Common myeloid progenitor, CD34-positive (primary cell): ENCODE measurements around the gene NTM.
"Not testable (repeated sequence)": the region's sequence is repeated elsewhere in the genome, so short reads cannot be mapped to it uniquely, and the experiment has no call there.

Experiments
- CTCF ChIA-PET: fragments of 350-600 bp; sonication (Branson Sonifier 250); formaldehyde crosslinking; loops from one replicate; lab custom pipeline; 2021; ENCODE audit warnings: antibody characterized with exemption; lab: Charles Lee
- POLR2A ChIA-PET: fragments of 350-600 bp; sonication (Branson Sonifier 250); formaldehyde crosslinking; loops from one replicate; lab custom pipeline; 2021; ENCODE audit warnings: antibody characterized with exemption; lab: Charles Lee
- DNase-seq, 3 donors: peaks; one replicate each; pipeline versions ENCODE4 v3.0.0 to v3.0.0-alpha.2; 2013
- H3K27ac ChIP-seq, 2 experiments: 1 replicate in 1 of 2; 2 replicates in 1 of 2; pipeline ENCODE4 v1.7.0; 2013; ENCODE audit warnings: inconsistent platforms in 2 of 2, low read length in 2 of 2, mild to moderate bottlenecking in 2 of 2, low read depth in 1 of 2, moderate library complexity in 1 of 2; ENCODE audit not compliant: severe bottlenecking in 2 of 2, insufficient read depth in 1 of 2, poor library complexity in 1 of 2
- H3K27me3 ChIP-seq, 5 experiments: replicated peaks in 2 of 5; 1 replicate in 3 of 5; 2 replicates in 2 of 5; pipeline versions ENCODE4 v1.6.1 to v1.7.0; 2013; ENCODE audit warnings: low read length in 4 of 5, mild to moderate bottlenecking in 2 of 5, moderate library complexity in 2 of 5, inconsistent platforms in 1 of 5; ENCODE audit not compliant: insufficient read depth in 5 of 5, control insufficient read depth in 4 of 5
- H3K36me3 ChIP-seq, 4 experiments: 1 replicate in 2 of 4; 2 replicates in 2 of 4; pipeline versions ENCODE4 v1.6.1 to v1.7.0; 2013; ENCODE audit warnings: low read length in 3 of 4, control low read depth in 1 of 4, mild to moderate bottlenecking in 1 of 4; ENCODE audit not compliant: control insufficient read depth in 4 of 4, insufficient read depth in 4 of 4
- H3K4me1 ChIP-seq, 4 experiments: 1 replicate in 3 of 4; 2 replicates in 1 of 4; pipeline versions ENCODE4 v1.6.1 to v1.7.1; 2013; ENCODE audit warnings: low read length in 3 of 4, mild to moderate bottlenecking in 3 of 4, control low read depth in 1 of 4, inconsistent platforms in 1 of 4, moderate library complexity in 1 of 4; ENCODE audit not compliant: control insufficient read depth in 4 of 4, insufficient read depth in 4 of 4; ENCODE audit errors: control extremely low read depth in 1 of 4
- H3K4me3 ChIP-seq, 7 experiments: 1 replicate in 4 of 7; 2 replicates in 3 of 7; pipeline versions ENCODE4 v1.5.1 to v1.7.0; 2013; ENCODE audit warnings: mild to moderate bottlenecking in 7 of 7, low read length in 6 of 7, moderate library complexity in 6 of 7, inconsistent platforms in 2 of 7, low read depth in 2 of 7, control low read depth in 1 of 7; ENCODE audit not compliant: insufficient read depth in 4 of 7, control insufficient read depth in 1 of 7; ENCODE audit errors: extremely low read depth in 1 of 7
- H3K9me3 ChIP-seq, 5 experiments: 1 replicate in 4 of 5; 2 replicates in 1 of 5; pipeline versions ENCODE4 v1.6.1 to v1.7.1; 2013; ENCODE audit warnings: low read length in 4 of 5, mild to moderate bottlenecking in 2 of 5, inconsistent platforms in 1 of 5, low read depth in 1 of 5, moderate library complexity in 1 of 5; ENCODE audit not compliant: control insufficient read depth in 4 of 5, insufficient read depth in 2 of 5; ENCODE audit errors: control extremely low read depth in 1 of 5
- WGBS: methylation state at CpG from one replicate; pipeline ENCODE4 v1.1.5; 2013; ENCODE audit not compliant: insufficient coverage; 5-methylcytosine and 5-hydroxymethylcytosine counted together

Gene NTM

GRCh38 chr11:132311703-132312102 is 941.3 kb downstream of the NTM start:
- CTCF ChIA-PET = interaction anchor here (1.6 kb wide), 1 partner anchor 11 kb away, joined by 5 read pairs; no protein-coding TSS in a partner anchor
- no peaks in the 10 kb centered on the region for H3K4me1 ChIP-seq
- peaks cover 0 to 2% (median 0%) of the 10 kb centered on the region in 5 experiments for H3K27me3 ChIP-seq
- H3K9me3 ChIP-seq = no peaks in the 10 kb centered on the region
- DNase-seq = no peak
- H3K36me3 ChIP-seq = no peaks in the 10 kb centered on the region
- H3K27ac ChIP-seq = no peak overlapping the region
- 100% methylated on average over 1 of the region's 2 CpGs for WGBS
- H3K4me3 ChIP-seq = no peak overlapping the region
- POLR2A ChIA-PET = no interaction called here

DNA sequence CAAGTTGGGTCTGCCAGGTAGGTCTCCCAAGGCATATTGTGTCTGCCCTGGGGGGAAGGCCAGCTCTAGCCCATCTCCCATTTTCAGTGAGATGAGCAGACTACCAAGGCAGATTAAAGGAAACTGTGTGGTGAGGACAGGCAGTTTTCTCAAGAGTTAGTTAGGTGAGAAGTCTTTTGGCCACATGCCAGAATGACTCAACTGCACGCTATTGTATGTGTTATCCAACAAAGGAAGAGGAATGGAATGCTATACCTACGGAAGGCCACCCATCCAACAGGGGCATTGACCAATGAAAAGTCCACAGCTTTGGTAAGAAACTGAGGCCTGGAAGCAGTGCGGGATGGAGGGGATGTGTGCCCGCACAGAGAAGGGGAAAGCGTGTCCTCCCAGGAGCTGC is 941.7 kb downstream of the NTM start:
- Histone ChIP-seq H3K27ac (no peak overlapping the region), H3K36me3 (no peaks in the 10 kb centered on the region), H3K4me3 (no peak overlapping the region), H3K4me1 (no peaks in the 10 kb centered on the region), H3K9me3 (no peaks in the 10 kb centered on the region), H3K27me3 (no peaks in the 10 kb centered on the region)
- ChIA-PET CTCF (interaction anchor here (1.0 to 1.6 kb wide), 2 partner anchors 9 to 11 kb away, joined by 5 read pairs; no protein-coding TSS in a partner anchor), POLR2A (no interaction called here)
- 97% methylated on average over 5 of the region's 5 CpGs for WGBS
- no peak for DNase-seq

- H3K27ac ChIP-seq = no peak overlapping the region
- no peaks in the 10 kb centered on the region for H3K9me3 ChIP-seq
- no peaks in the 10 kb centered on the region for H3K36me3 ChIP-seq
- no peak overlapping the region for H3K4me3 ChIP-seq
- POLR2A ChIA-PET = no interaction called here
- WGBS = 23% methylated on average over 7 of the region's 8 CpGs
- DNase-seq = peak in 2 of 3 donors; percentile 3 to 7
- H3K27me3 ChIP-seq = no peaks in the 10 kb centered on the region
- H3K4me1 ChIP-seq = no peaks in the 10 kb centered on the region
- CTCF ChIA-PET = interaction anchor here (1.0 to 1.6 kb wide), 2 partner anchors 10 to 12 kb away, joined by 5 read pairs; no protein-coding TSS in a partner anchor
Observed at GRCh38 chr11:132312701-132313111, 942.3 kb downstream of the NTM start.

DNA sequence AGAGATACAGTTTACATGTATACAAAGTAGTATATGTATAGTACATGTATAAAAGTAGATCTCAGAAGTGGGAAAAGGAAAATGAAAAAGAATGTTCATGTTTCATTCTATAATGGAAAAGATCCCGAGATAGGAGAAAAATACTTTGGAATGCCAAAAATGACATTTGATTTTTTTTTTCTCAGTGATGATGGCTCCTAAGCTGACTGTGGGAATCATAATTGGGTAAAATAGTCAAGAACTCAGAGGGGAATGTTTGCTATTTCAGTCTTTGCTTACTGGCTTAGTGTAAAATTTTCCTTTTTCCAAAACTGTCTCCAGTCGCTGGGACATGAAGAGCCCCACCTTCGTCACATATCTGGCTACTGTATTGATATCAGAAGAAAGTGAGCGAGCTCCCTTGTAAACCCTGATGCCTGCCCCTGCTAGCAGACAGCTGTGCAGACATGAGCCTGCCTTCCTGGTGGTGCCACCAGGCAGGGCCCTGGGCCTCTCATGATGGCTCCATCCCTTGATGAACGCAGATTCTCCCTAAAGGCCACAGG is 944.6 kb downstream of the NTM start:
- H3K9me3 ChIP-seq = peaks cover 0 to under 1% (median 0%) of the 10 kb centered on the region in 5 experiments
- ChIA-PET CTCF (no interaction called here), POLR2A (no interaction called here)
- no peaks in the 10 kb centered on the region for H3K4me1 ChIP-seq
- no peaks in the 10 kb centered on the region for H3K36me3 ChIP-seq
- H3K27me3 ChIP-seq = no peaks in the 10 kb centered on the region
- no peak overlapping the region for H3K4me3 ChIP-seq
- 78% methylated on average over 5 of the region's 5 CpGs for WGBS
- DNase-seq = no peak
- no peak overlapping the region for H3K27ac ChIP-seq

DNA sequence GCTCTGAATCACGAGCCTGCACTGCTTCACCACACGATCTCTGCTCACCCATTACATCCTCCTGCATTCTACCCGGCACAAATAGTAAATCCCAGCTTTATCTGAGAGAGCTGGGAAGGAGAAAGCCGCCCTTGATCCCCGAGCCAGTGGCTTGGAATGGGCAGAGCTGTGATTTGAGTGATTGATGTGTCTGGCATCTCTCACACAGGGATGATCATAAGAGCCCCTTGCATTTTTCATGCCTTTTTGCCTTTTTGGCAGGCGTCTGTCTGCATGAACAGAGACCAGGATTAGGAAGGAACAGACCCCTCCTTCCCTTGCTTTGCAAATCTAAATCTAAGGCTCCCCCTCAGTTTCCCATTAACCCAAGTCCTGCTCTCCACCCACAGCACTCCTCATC is 945.3 kb downstream of the NTM start:
- Histone ChIP-seq H3K4me3 (no peak overlapping the region), H3K27me3 (no peaks in the 10 kb centered on the region), H3K9me3 (peaks cover 0 to 1% (median 0%) of the 10 kb centered on the region in 5 experiments), H3K4me1 (no peaks in the 10 kb centered on the region), H3K36me3 (no peaks in the 10 kb centered on the region), H3K27ac (no peak overlapping the region)
- CTCF ChIA-PET = no interaction called here
- 87% methylated on average over 4 of the region's 6 CpGs for WGBS
- DNase-seq = no peak
- POLR2A ChIA-PET = no interaction called here

GRCh38 chr11:132318421-132319157 is 948.2 kb downstream of the NTM start:
- ChIA-PET CTCF (no interaction called here), POLR2A (no interaction called here)
- Histone ChIP-seq H3K27me3 (no peaks in the 10 kb centered on the region), H3K4me1 (no peaks in the 10 kb centered on the region), H3K36me3 (no peaks in the 10 kb centered on the region), H3K9me3 (peaks cover 0 to 1% (median 0%) of the 10 kb centered on the region in 5 experiments), H3K27ac (no peak overlapping the region), H3K4me3 (no peak overlapping the region)
- DNase-seq = no peak
- WGBS = 82% methylated on average over 7 of the region's 8 CpGs

DNA sequence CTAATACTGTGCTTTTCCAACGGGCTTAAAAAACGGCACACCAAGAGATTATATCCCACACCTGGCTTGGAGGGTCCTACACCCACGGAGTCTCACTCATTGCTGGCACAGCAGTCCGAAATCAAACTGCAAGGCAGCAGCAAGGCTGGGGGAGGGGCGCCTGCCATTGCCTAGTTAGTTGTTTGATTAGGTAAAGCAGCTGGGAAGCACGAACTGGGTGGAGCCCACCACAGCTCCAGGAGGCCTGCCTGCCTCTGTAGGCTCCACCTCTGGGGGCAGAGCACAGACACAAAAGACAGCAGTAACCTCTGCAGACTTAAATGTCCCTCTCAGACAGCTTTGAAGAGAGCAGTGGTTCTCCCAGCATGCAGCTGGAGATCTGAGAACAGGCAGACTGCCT is 949.0 kb downstream of the NTM start:
- H3K4me1 ChIP-seq, H3K9me3 ChIP-seq, H3K36me3 ChIP-seq, H3K27ac ChIP-seq, H3K27me3 ChIP-seq, H3K4me3 ChIP-seq, POLR2A ChIA-PET, DNase-seq, CTCF ChIA-PET: not testable (repeated sequence)
- WGBS = 91% methylated on average over 6 of the region's 6 CpGs
